ENCODE results near the gene UBR2.

UBR2 gene

GRCh38 chr6:42704937-42705374 is 141.1 kb downstream of the UBR2 start:
- H3K9me3 ChIP-seq: no peaks in the 10 kb centered on the region
- TF ChIP-seq CTCF (IDR thresholded peaks at IDR 0.05): no peak
- no peak overlapping the region for H3K4me3 ChIP-seq
- intact Hi-C loops (cut with DNase I; ENCODE audit: low total_unique reads): no loop called here
- DNase-seq: no peak
- no peaks in the 10 kb centered on the region for H3K27me3 ChIP-seq
- H3K4me1 ChIP-seq: no peaks in the 10 kb centered on the region
- no peak overlapping the region for H3K27ac ChIP-seq
- H3K36me3 ChIP-seq: no peaks in the 10 kb centered on the region

- TF ChIP-seq CTCF (IDR thresholded peaks at IDR 0.05): no peak
- peak in 1 of 2 donors; percentile 53 for DNase-seq
- Histone ChIP-seq H3K36me3 (no peaks in the 10 kb centered on the region), H3K9me3 (peaks cover 0 to 8% (median 8%) of the 10 kb centered on the region in 3 donors), H3K4me3 (no peak overlapping the region), H3K27me3 (no peaks in the 10 kb centered on the region), H3K27ac (no peak overlapping the region), H3K4me1 (no peaks in the 10 kb centered on the region)
- intact Hi-C loops (cut with DNase I; ENCODE audit: low total_unique reads): no loop called here
Observed at GRCh38 chr6:42707595-42707994, 143.8 kb downstream of the UBR2 start.

- H3K36me3 ChIP-seq: no peaks in the 10 kb centered on the region
- DNase-seq: no peak
- H3K27ac ChIP-seq: no peak overlapping the region
- intact Hi-C loops (cut with DNase I; ENCODE audit: low total_unique reads): no loop called here
- no peak overlapping the region for H3K4me3 ChIP-seq
- H3K4me1 ChIP-seq: no peaks in the 10 kb centered on the region
- no peaks in the 10 kb centered on the region for H3K27me3 ChIP-seq
- peaks cover 0 to 8% (median 8%) of the 10 kb centered on the region in 3 donors for H3K9me3 ChIP-seq
- no peak for TF ChIP-seq CTCF (IDR thresholded peaks at IDR 0.05)
Observed at GRCh38 chr6:42708096-42708495, 144.3 kb downstream of the UBR2 start.

- H3K4me1 ChIP-seq: no peaks in the 10 kb centered on the region
- no peak overlapping the region for H3K27ac ChIP-seq
- H3K27me3 ChIP-seq: no peaks in the 10 kb centered on the region
- DNase-seq: no peak
- intact Hi-C loops (cut with DNase I; ENCODE audit: low total_unique reads): no loop called here
- no peak for TF ChIP-seq CTCF (IDR thresholded peaks at IDR 0.05)
- no peak overlapping the region for H3K4me3 ChIP-seq
- H3K36me3 ChIP-seq: no peaks in the 10 kb centered on the region
- H3K9me3 ChIP-seq: peaks cover 0 to 8% (median 8%) of the 10 kb centered on the region in 3 donors
Observed at GRCh38 chr6:42709871-42710270, 146.0 kb downstream of the UBR2 start.

- intact Hi-C loops (cut with DNase I; ENCODE audit: low total_unique reads): no loop called here
- no peaks in the 10 kb centered on the region for H3K36me3 ChIP-seq
- peaks cover 0 to 8% (median 8%) of the 10 kb centered on the region in 3 donors for H3K9me3 ChIP-seq
- no peak for DNase-seq
- H3K27ac ChIP-seq: no peak overlapping the region
- no peak for TF ChIP-seq CTCF (IDR thresholded peaks at IDR 0.05)
- no peaks in the 10 kb centered on the region for H3K27me3 ChIP-seq
- no peaks in the 10 kb centered on the region for H3K4me1 ChIP-seq
- H3K4me3 ChIP-seq: no peak overlapping the region
Observed at GRCh38 chr6:42710316-42710715, 146.5 kb downstream of the UBR2 start.

GRCh38 chr6:42711930-42712329 is 148.1 kb downstream of the UBR2 start:
- Histone ChIP-seq H3K36me3 (no peaks in the 10 kb centered on the region), H3K4me1 (no peaks in the 10 kb centered on the region), H3K4me3 (no peak overlapping the region), H3K27me3 (no peaks in the 10 kb centered on the region), H3K27ac (no peak overlapping the region), H3K9me3 (peaks cover 0 to 8% (median 8%) of the 10 kb centered on the region in 3 donors)
- TF ChIP-seq CTCF (IDR thresholded peaks at IDR 0.05): no peak
- no peak for DNase-seq
- intact Hi-C loops (cut with DNase I; ENCODE audit: low total_unique reads): no loop called here
